ENCODE data around the gene BID.
"Not testable (repeated sequence)": the region's sequence is repeated elsewhere in the genome, so short reads cannot be mapped to it uniquely, and the experiment has no call there.

The BID gene

GRCh38 chr22:17698276-17698675 is 76.0 kb downstream of the BID start:
- not testable (repeated sequence) for DNase-seq

DNA sequence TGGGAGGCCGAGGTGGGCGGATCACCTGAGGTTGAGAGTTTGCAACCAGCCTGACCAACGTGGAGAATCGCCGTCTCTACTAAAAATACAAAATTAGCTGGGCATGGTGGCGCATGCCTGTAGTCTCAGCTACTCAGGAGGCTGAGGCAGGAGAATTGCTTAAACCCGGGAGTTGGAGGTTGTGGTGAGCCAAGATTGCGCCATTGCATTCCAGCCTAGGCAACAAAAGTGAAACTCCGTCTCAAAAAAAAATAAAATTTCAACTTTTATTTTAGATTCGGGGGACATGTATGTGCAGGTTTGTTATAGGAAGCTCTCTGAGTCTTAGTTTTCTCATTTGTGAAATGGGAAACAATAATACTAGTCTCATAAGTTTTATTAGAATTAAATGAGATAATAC is 77.1 kb downstream of the BID start:
- DNase-seq, result not testable (repeated sequence)

GRCh38 chr22:17695986-17696385 is 78.3 kb downstream of the BID start:
- DNase-seq, result no peak

DNA sequence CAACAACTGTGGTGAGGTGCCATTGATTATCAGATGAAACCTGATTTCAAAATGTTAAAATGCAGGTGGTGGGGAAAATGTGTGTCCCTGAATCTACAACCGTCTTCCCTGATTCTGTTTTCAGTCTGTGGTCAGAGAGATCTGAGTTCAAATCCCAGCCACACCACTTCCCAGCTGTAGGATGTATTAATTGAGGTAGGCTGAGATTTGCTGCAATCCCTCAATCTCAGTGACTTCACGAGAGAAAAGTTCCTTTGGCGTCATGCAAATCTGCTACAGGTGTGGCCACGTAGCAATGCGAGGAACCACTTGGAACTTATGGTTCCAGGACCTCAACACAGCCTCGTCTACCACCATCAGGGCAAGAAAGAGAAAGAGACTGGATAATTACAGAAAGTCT is 79.5 kb downstream of the BID start:
- no peak for DNase-seq

- no peak for DNase-seq
Observed at GRCh38 chr22:17694193-17694592, 80.1 kb downstream of the BID start.

DNA sequence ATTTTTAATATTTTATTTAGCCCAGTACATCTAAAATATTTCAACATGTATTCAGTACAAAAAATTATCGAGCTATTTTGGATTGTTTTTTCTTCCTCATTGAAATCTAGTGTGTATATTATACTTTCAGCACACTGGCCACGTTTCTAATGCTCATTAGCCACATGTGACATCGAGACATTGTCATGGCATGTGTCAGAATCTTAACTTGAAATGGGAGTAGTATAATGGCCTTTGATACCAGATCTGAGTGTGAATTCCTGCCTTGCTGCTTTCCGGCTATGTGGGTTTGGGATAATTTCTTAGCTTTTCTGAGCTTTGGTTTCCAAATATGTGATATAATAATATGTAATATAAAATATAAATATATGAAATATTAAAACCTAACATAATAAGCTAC is 81.4 kb downstream of the BID start:
- DNase-seq, result no peak

- DNase-seq, result no peak
Observed at GRCh38 chr22:17684245-17684644, 90.0 kb downstream of the BID start.

Measured in activated CD4-positive, CD25-positive, alpha-beta regulatory T cell treated with anti-CD3 and anti-CD28 coated beads, Interleukin-2, amount 50 U/mL, for 72 hours (primary cell).